GM12878 (cell line): Measurements from ENCODE around the gene HS1BP3. TPM values are rescaled to one million over a fixed set of nuclear protein-coding genes. Genes with fewer than 3 reads are reported as not detected.

Source experiments
- ATAC-seq: fragments of 200-7000 bp; cut with Tn5 transposase; 3 replicates; pipeline ENCODE4 v1.9.1; 2020; ENCODE audit warnings: mild to moderate bottlenecking, moderate library complexity
- BruUV-seq: library from RNA; stranded (reverse); fragments of 400-500 nt; replicated peaks from 2 replicates; lab custom pipeline; 2021; lab: Mats Ljungman, UMichigan
- CTCF ChIA-PET: fragments of 300-600 bp; sonication (Branson Sonifier 250); formaldehyde crosslinking; extraction: SDS; loops from one replicate; lab custom pipeline; 2021; ENCODE audit warnings: inconsistent platforms; lab: Yijun Ruan, JAX
- POLR2A ChIA-PET: fragments of 350-600 bp; formaldehyde crosslinking; extraction: SDS; loops from one replicate; lab custom pipeline; 2021; ENCODE audit warnings: inconsistent platforms; lab: Charles Lee
- RAD21 ChIA-PET: fragments of 300-600 bp; sonication (Branson Sonifier 250); formaldehyde crosslinking; loops from one replicate; lab custom pipeline; 2023; ENCODE audit warnings: antibody characterized with exemption; ENCODE audit not compliant: unreplicated experiment; lab: Charles Lee
- SMC1A ChIA-PET: fragments of 300-600 bp; sonication (Branson Sonifier 250); formaldehyde crosslinking; loops from one replicate; lab custom pipeline; 2023; ENCODE audit not compliant: unreplicated experiment, uncharacterized antibody; lab: Charles Lee
- DNase-seq: peaks from one replicate; pipeline ENCODE4 v3.0.0-alpha.2; 2011; ENCODE audit warnings: low read depth, low spot score
- FAIRE-seq: peaks from 3 replicates; lab custom pipeline; 2011; peaks lifted over from hg19 to GRCh38; lab: Jason Lieb, UNC
- H2AFZ ChIP-seq: 2 replicates; pipeline ENCODE4 v1.6.0; 2011; ENCODE audit warnings: low read depth, low read length, control low read depth; ENCODE audit not compliant: control insufficient read depth
- H3K27ac ChIP-seq: 2 replicates; pipeline ENCODE4 v1.5.1; 2011; ENCODE audit warnings: control low read depth; ENCODE audit not compliant: control insufficient read depth, insufficient read depth
- H3K27me3 ChIP-seq, 2 experiments: replicated peaks in 1 of 2; 2 replicates each; pipeline versions ENCODE4 v1.6.0 to v1.6.1; 2011; ENCODE audit warnings: low read length in 1 of 2; ENCODE audit not compliant: control insufficient read depth in 2 of 2, insufficient read depth in 2 of 2
- H3K36me3 ChIP-seq, 2 experiments: 2 replicates each; pipeline ENCODE4 v1.5.1; 2011; ENCODE audit warnings: low read length in 1 of 2; ENCODE audit not compliant: control insufficient read depth in 2 of 2, insufficient read depth in 2 of 2
- H3K4me1 ChIP-seq: 2 replicates; pipeline ENCODE4 v1.6.1; 2011; ENCODE audit warnings: mild to moderate bottlenecking, low read length, moderate library complexity, mixed read lengths; ENCODE audit not compliant: control insufficient read depth, insufficient read depth
- H3K4me2 ChIP-seq: 2 replicates; pipeline ENCODE4 v1.6.0; 2011; ENCODE audit warnings: control low read depth; ENCODE audit not compliant: control insufficient read depth, insufficient read depth
- H3K4me3 ChIP-seq: fragments of 200-600 bp; sonication (generic); 2 replicates; pipeline ENCODE4 v1.5.1; 2016
- H3K79me2 ChIP-seq: 2 replicates; pipeline ENCODE4 v1.6.0; 2011; ENCODE audit warnings: low read length; ENCODE audit not compliant: control insufficient read depth, insufficient read depth
- H3K9ac ChIP-seq: 2 replicates; pipeline ENCODE4 v1.8.0; 2011; ENCODE audit warnings: low read length, control low read depth, mixed read lengths; ENCODE audit not compliant: control insufficient read depth, insufficient read depth
- H3K9me3 ChIP-seq: replicated peaks from 3 replicates; pipeline ENCODE4 v1.5.1; 2011; ENCODE audit warnings: mild to moderate bottlenecking, low read length; ENCODE audit not compliant: control insufficient read depth, insufficient read depth
- H4K20me1 ChIP-seq: 2 replicates; pipeline ENCODE4 v1.6.0; 2011; ENCODE audit not compliant: control insufficient read depth, insufficient read depth
- CHD1 ChIP-seq: IDR thresholded peaks from 2 replicates; pipeline ENCODE4 v1.6.1; 2012; ENCODE audit warnings: low read depth, low read length, improper control_type of control experiment
- GABPA ChIP-seq: IDR thresholded peaks from 2 replicates; pipeline ENCODE4 v1.6.1; 2014; ENCODE audit warnings: antibody characterized with exemption, low read depth, mild to moderate bottlenecking, inconsistent platforms
- HDAC2 ChIP-seq: fragments of 200-600 bp; sonication (generic); IDR thresholded peaks from 2 replicates; pipeline ENCODE4 v1.6.1; 2017
- NBN ChIP-seq: fragments of 450-650 bp; IDR thresholded peaks from 2 replicates; pipeline ENCODE4 v1.6.1; 2016
- WGBS: methylation state at CpG from one replicate; pipeline ENCODE4 v1.1.6; 2016; ENCODE audit warnings: low lambda C conversion rate; ENCODE audit not compliant: insufficient replicate concordance, insufficient coverage; ENCODE audit errors: missing lambda C conversion rate; 5-methylcytosine and 5-hydroxymethylcytosine counted together
- in situ Hi-C: fragments of 300-500 bp; cut with MboI; formaldehyde crosslinking; loops from 9 replicates; pipeline ENCODE4 v1.14.3; 2018; ENCODE audit warnings: mixed read lengths
- intact Hi-C: fragments of 100-400 bp; cut with micrococcal nuclease; formaldehyde crosslinking; loops from one replicate; pipeline ENCODE4 v1.14.2; 2022; ENCODE audit not compliant: unreplicated experiment
- polyA plus RNA-seq, 11 experiments: library from polyadenylated mRNA; depleted of rRNA in 4 of 11; unstranded in 6 of 11; stranded (reverse) in 5 of 11; fragments of >200 nt; fragmentation: Nextera tagmentation in 4 of 11; fragmentation: Illumina TruSeq in 1 of 11; extraction: Ambion mirVana in 4 of 11; extraction: Trizol in 1 of 11; gene quantifications; 1 replicate in 1 of 11; 2 replicates in 10 of 11; pipeline versions ENCODE4 v1.2.1 to v1.2.3, GENCODE V29; 2011 to 2016; ENCODE audit warnings: inconsistent platforms in 2 of 11, missing spikeins in 2 of 11, low read depth in 1 of 11
- total RNA-seq, 4 experiments: library from RNA; depleted of rRNA in 3 of 4; stranded (reverse); fragments of >200 nt in 3 of 4; fragmentation: Illumina TruSeq in 1 of 4; extraction: Trizol in 1 of 4; gene quantifications; 2 replicates each; pipeline versions ENCODE4 v1.2.1 to v1.2.3, GENCODE V29; 2013 to 2021
- TF ChIP-seq, protein P1 (sequence below): IDR thresholded peaks from 2 replicates; pipeline ENCODE4 v1.6.1; 2012; ENCODE audit warnings: improper control_type of control experiment, low read depth, low read length; ENCODE audit not compliant: insufficient replicate concordance

The HS1BP3 gene
- total and polyA plus RNA-seq, 10 of the 15 experiments (the other 5 are each of a cell fraction or from before 2014, with no cell fraction given): 0.47 to 7.2 (median 4.6) TPM

DNA sequence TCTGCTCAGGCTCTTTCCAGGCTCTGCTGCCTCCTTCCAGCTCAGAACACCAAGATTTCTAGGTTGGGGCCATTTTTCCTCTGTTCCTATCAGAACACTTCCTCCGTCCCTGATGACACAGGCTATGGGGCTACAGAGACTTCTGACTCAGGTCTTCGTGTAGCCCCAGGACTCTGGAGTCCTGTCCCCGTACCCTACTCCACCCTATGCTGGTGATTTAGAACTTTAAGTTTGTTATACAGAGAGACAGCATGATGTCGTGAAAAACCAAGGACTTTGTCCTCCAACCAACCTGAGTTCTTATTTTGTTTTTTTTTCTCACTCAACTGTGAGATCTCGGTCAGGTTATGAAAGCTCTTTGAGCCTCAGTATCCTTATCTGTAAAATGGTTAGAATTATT, 78.7 kb downstream of the HS1BP3 start:
- in situ Hi-C loops: no loop called here
- Histone ChIP-seq H3K9ac (no peak overlapping the region), H3K4me3 (no peak overlapping the region), H2AFZ (no peak overlapping the region), H3K4me1 (peaks cover 17% of the 10 kb centered on the region)
- POLR2A ChIA-PET: interaction anchor here (1.5 kb wide), 1 partner anchor 10 kb away, joined by 5 read pairs; no protein-coding TSS in a partner anchor
- TF ChIP-seq, protein P1, sequence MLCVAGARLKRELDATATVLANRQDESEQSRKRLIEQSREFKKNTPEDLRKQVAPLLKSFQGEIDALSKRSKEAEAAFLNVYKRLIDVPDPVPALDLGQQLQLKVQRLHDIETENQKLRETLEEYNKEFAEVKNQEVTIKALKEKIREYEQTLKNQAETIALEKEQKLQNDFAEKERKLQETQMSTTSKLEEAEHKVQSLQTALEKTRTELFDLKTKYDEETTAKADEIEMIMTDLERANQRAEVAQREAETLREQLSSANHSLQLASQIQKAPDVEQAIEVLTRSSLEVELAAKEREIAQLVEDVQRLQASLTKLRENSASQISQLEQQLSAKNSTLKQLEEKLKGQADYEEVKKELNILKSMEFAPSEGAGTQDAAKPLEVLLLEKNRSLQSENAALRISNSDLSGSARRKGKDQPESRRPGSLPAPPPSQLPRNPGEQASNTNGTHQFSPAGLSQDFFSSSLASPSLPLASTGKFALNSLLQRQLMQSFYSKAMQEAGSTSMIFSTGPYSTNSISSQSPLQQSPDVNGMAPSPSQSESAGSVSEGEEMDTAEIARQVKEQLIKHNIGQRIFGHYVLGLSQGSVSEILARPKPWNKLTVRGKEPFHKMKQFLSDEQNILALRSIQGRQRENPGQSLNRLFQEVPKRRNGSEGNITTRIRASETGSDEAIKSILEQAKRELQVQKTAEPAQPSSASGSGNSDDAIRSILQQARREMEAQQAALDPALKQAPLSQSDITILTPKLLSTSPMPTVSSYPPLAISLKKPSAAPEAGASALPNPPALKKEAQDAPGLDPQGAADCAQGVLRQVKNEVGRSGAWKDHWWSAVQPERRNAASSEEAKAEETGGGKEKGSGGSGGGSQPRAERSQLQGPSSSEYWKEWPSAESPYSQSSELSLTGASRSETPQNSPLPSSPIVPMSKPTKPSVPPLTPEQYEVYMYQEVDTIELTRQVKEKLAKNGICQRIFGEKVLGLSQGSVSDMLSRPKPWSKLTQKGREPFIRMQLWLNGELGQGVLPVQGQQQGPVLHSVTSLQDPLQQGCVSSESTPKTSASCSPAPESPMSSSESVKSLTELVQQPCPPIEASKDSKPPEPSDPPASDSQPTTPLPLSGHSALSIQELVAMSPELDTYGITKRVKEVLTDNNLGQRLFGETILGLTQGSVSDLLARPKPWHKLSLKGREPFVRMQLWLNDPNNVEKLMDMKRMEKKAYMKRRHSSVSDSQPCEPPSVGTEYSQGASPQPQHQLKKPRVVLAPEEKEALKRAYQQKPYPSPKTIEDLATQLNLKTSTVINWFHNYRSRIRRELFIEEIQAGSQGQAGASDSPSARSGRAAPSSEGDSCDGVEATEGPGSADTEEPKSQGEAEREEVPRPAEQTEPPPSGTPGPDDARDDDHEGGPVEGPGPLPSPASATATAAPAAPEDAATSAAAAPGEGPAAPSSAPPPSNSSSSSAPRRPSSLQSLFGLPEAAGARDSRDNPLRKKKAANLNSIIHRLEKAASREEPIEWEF: no peak
- TF ChIP-seq CHD1: no peak
- TF ChIP-seq GABPA: no peak
- no peak for TF ChIP-seq HDAC2
- TF ChIP-seq NBN: no peak
- TF ChIP-seq, all 136 proteins: peak for 0
- SMC1A ChIA-PET: interaction anchor here (1.0 to 2.0 kb wide), 5 partner anchors 8 to 126 kb away, joined by 3 to 8 read pairs (median 4); partner anchors contain the start of gene RHOB
- WGBS: 63% methylated on average over 5 of the region's 5 CpGs
- H3K36me3 ChIP-seq: no peaks in the 10 kb centered on the region
- ATAC-seq (no peak), DNase-seq (no peak), FAIRE-seq (no peak)
- H3K27me3 ChIP-seq: no peaks in the 10 kb centered on the region; a peak in 1 of 4 replicates
- no peaks in the 10 kb centered on the region for H4K20me1 ChIP-seq
- intact Hi-C loops: no loop called here
- no peak overlapping the region for H3K4me2 ChIP-seq
- no TSS peak for BruUV-seq
- H3K9me3 ChIP-seq: no peaks in the 10 kb centered on the region
- CTCF ChIA-PET: interaction anchor here (0.8 kb wide), 1 partner anchor 64 kb away, joined by 3 read pairs; no protein-coding TSS in a partner anchor
- RAD21 ChIA-PET: interaction anchor here (3.7 kb wide), 1 partner anchor 24 kb away, joined by 13 read pairs; no protein-coding TSS in a partner anchor
- H3K79me2 ChIP-seq: no peaks in the 10 kb centered on the region
- no peak overlapping the region for H3K27ac ChIP-seq
